SK-N-SH (cell line): ENCODE data around the gene PI4K2B. TPM values are rescaled to one million over a fixed set of nuclear protein-coding genes. Genes with fewer than 3 reads are reported as not detected.
"Not testable (repeated sequence)": the region's sequence is repeated elsewhere in the genome, so short reads cannot be mapped to it uniquely, and the experiment has no call there.

Source experiments
- CTCF ChIA-PET: fragments of 300-600, 350-600 bp; formaldehyde crosslinking; extraction: SDS; loops from one replicate; lab custom pipeline; 2021; lab: Yijun Ruan, JAX
- POLR2A ChIA-PET: fragments of 350-600 bp; sonication (Branson Sonifier 250); formaldehyde crosslinking; extraction: SDS; loops from one replicate; lab custom pipeline; 2020; ENCODE audit warnings: antibody characterized with exemption, inconsistent platforms; lab: Yijun Ruan, JAX
- DNase-seq: peaks from one replicate; pipeline ENCODE4 v3.0.0; 2012
- H2AFZ ChIP-seq: fragments of 200-600 bp; sonication (generic); 2 replicates; pipeline ENCODE4 v1.8.1; 2016; ENCODE audit warnings: antibody characterized with exemption, mild to moderate bottlenecking, low read depth
- H3F3A ChIP-seq: fragments of 200-600 bp; sonication (generic); replicated peaks from 2 replicates; pipeline ENCODE3; 2016; ENCODE audit warnings: antibody characterized with exemption, mild to moderate bottlenecking; ENCODE audit not compliant: insufficient read depth
- H3K27ac ChIP-seq, 2 experiments: fragments of 200-500 bp in 1 of 2; fragments of 200-600 bp in 1 of 2; sonication (Bioruptor generic) in 1 of 2; sonication (generic), shearing (Covaris generic) in 1 of 2; 2 replicates each; pipeline versions ENCODE4 v1.5.1 to v1.6.1; 2014 to 2016; ENCODE audit warnings: low read depth in 2 of 2, inconsistent platforms in 1 of 2, low read length in 1 of 2, mild to moderate bottlenecking in 1 of 2, mixed read lengths in 1 of 2
- H3K27me3 ChIP-seq: fragments of 200-600 bp; sonication (generic), shearing (Covaris generic); 2 replicates; pipeline ENCODE4 v1.6.1; 2016; ENCODE audit warnings: mixed run types; ENCODE audit not compliant: insufficient read depth
- H3K36me3 ChIP-seq, 2 experiments: fragments of 200-500 bp in 1 of 2; fragments of 200-600 bp in 1 of 2; sonication (Bioruptor generic) in 1 of 2; sonication (generic) in 1 of 2; replicated peaks in 1 of 2; 2 replicates each; pipeline versions ENCODE3 to v1.5.1; 2014 to 2016; ENCODE audit warnings: low read length in 1 of 2, mild to moderate bottlenecking in 1 of 2; ENCODE audit not compliant: insufficient read depth in 2 of 2, control insufficient read depth in 1 of 2
- H3K4me1 ChIP-seq, 2 experiments: fragments of 200-500 bp in 1 of 2; fragments of 200-600 bp in 1 of 2; sonication (Bioruptor generic) in 1 of 2; sonication (generic), shearing (Covaris generic) in 1 of 2; 2 replicates each; pipeline versions ENCODE4 v1.5.1 to v1.6.1; 2014 to 2016; ENCODE audit warnings: low read depth in 1 of 2, low read length in 1 of 2, mixed run types in 1 of 2; ENCODE audit not compliant: insufficient read depth in 2 of 2, control insufficient read depth in 1 of 2
- H3K4me2 ChIP-seq: fragments of 200-600 bp; sonication (generic), shearing (Covaris generic); 2 replicates; pipeline ENCODE4 v1.6.1; 2017; ENCODE audit warnings: mixed run types
- H3K4me3 ChIP-seq, 2 experiments: fragments of 200-500 bp in 1 of 2; fragments of 200-600 bp in 1 of 2; sonication (Bioruptor generic) in 1 of 2; sonication (generic), shearing (Covaris generic) in 1 of 2; 2 replicates each; pipeline versions ENCODE4 v1.5.1 to v1.8.1; 2014 to 2016; ENCODE audit warnings: low read depth in 2 of 2, inconsistent platforms in 1 of 2, low read length in 1 of 2, mild to moderate bottlenecking in 1 of 2, mixed read lengths in 1 of 2, moderate library complexity in 1 of 2
- H3K79me2 ChIP-seq: fragments of 200-600 bp; sonication (generic); 2 replicates; pipeline ENCODE4 v1.8.1; 2017; ENCODE audit warnings: mild to moderate bottlenecking; ENCODE audit not compliant: insufficient read depth
- H3K9ac ChIP-seq: fragments of 200-600 bp; sonication (generic); 2 replicates; pipeline ENCODE4 v1.6.1; 2017; ENCODE audit warnings: mixed run types
- H3K9me2 ChIP-seq: fragments of 200-600 bp; sonication (generic); 2 replicates; pipeline ENCODE4 v1.6.1; 2017; ENCODE audit warnings: mixed run types
- H3K9me3 ChIP-seq: fragments of 200-600 bp; sonication (generic); 2 replicates; pipeline ENCODE4 v1.6.1; 2017; ENCODE audit warnings: mixed run types, mild to moderate bottlenecking, moderate library complexity
- H4K20me1 ChIP-seq: fragments of 200-600 bp; sonication (generic); 2 replicates; pipeline ENCODE4 v1.6.1; 2017; ENCODE audit warnings: mild to moderate bottlenecking, mixed run types; ENCODE audit not compliant: insufficient read depth
- CHD2 ChIP-seq: fragments of 150-350 bp; IDR thresholded peaks from 2 replicates; pipeline ENCODE4 v1.6.1; 2018; ENCODE audit warnings: low read length; ENCODE audit not compliant: partially characterized antibody
- GABPA ChIP-seq: IDR thresholded peaks from 2 replicates; pipeline ENCODE4 v1.4.0; 2012; ENCODE audit warnings: low read depth, mild to moderate bottlenecking
- IRF3 ChIP-seq: fragments of 150-350 bp; IDR thresholded peaks from 2 replicates; pipeline ENCODE4 v1.6.1; 2016; ENCODE audit warnings: mild to moderate bottlenecking, low read depth, low read length
- POLR2AphosphoS5 ChIP-seq: IDR thresholded peaks from 2 replicates; pipeline ENCODE4 v1.6.1; 2012; ENCODE audit warnings: low read depth, low read length
- RXRA ChIP-seq: IDR thresholded peaks from 2 replicates; pipeline ENCODE4 v1.4.0; 2012; ENCODE audit warnings: low read depth, mild to moderate bottlenecking, borderline replicate concordance
- TAF1 ChIP-seq: IDR thresholded peaks from 2 replicates; pipeline ENCODE4 v1.6.1; 2012; ENCODE audit warnings: low read depth, mild to moderate bottlenecking, low read length, moderate library complexity, borderline replicate concordance
- WGBS: methylation state at CpG from one replicate; pipeline ENCODE4 v1.1.6; 2017; ENCODE audit warnings: low lambda C conversion rate; 5-methylcytosine and 5-hydroxymethylcytosine counted together
- polyA plus RNA-seq, 3 experiments: library from polyadenylated mRNA; depleted of rRNA; stranded (reverse); fragments of >200 nt; gene quantifications; 2 replicates each; pipeline ENCODE4 v1.2.3, GENCODE V29; 2012

Gene PI4K2B
- polyA plus RNA-seq, 1 of the 3 experiments (the other 2 are of a cell fraction), result 3.1 TPM

- TF ChIP-seq RXRA (no peak), TAF1 (no peak), POLR2AphosphoS5 (no peak), IRF3 (no peak), GABPA (no peak), CHD2 (no peak)
- TF ChIP-seq, all 33 proteins: peak for 0
These were observed 13.1 kb downstream of the PI4K2B start (continued) for GRCh38 chr4:25246680-25247611.

- H3K4me2 ChIP-seq, H4K20me1 ChIP-seq, POLR2A ChIA-PET, CTCF ChIA-PET, H3K27me3 ChIP-seq, DNase-seq, H3K4me3 ChIP-seq, H3K27ac ChIP-seq, H3K9ac ChIP-seq, H3F3A ChIP-seq, H3K36me3 ChIP-seq, H3K9me2 ChIP-seq, H3K9me3 ChIP-seq, H3K4me1 ChIP-seq, H2AFZ ChIP-seq: not testable (repeated sequence)
- peaks cover 28% of the 10 kb centered on the region for H3K79me2 ChIP-seq
- WGBS, result 81% methylated on average over 6 of the region's 6 CpGs
These were observed 15.0 kb downstream of the PI4K2B start for GRCh38 chr4:25248875-25249274.

GRCh38 chr4:25249494-25249893, 15.7 kb downstream of the PI4K2B start:
- CTCF ChIA-PET, H2AFZ ChIP-seq, DNase-seq, H3K27me3 ChIP-seq, H3K9me2 ChIP-seq, H3K36me3 ChIP-seq, POLR2A ChIA-PET, H3K4me2 ChIP-seq, H3K4me1 ChIP-seq, H3K9ac ChIP-seq, H3F3A ChIP-seq, H3K9me3 ChIP-seq, H3K27ac ChIP-seq, H4K20me1 ChIP-seq, H3K4me3 ChIP-seq: not testable (repeated sequence)
- H3K79me2 ChIP-seq, result peaks cover 25% of the 10 kb centered on the region
- WGBS, result 97% methylated on average over 6 of the region's 25 CpGs
